IMR-90 (cell line): ENCODE results near the gene THBS1. TPM values are rescaled to one million over a fixed set of nuclear protein-coding genes. Genes with fewer than 3 reads are reported as not detected.

ENCODE experiments used
- ATAC-seq: fragments of 200-7000 bp; cut with Tn5 transposase; 2 replicates; pipeline ENCODE4 v1.9.1; 2020; ENCODE audit warnings: low read depth, mild to moderate bottlenecking, moderate library complexity
- BruUV-seq: library from RNA; stranded (reverse); fragments of 400-500 nt; replicated peaks from 2 replicates; lab custom pipeline; 2021; lab: Mats Ljungman, UMichigan
- CTCF ChIA-PET: fragments of 300-600 bp; formaldehyde crosslinking; extraction: SDS; loops from one replicate; lab custom pipeline; 2021; ENCODE audit warnings: antibody characterized with exemption; lab: Yijun Ruan, JAX
- POLR2A ChIA-PET: fragments of 300-600 bp; sonication (Branson Sonifier 250); formaldehyde crosslinking; loops from one replicate; lab custom pipeline; 2022; ENCODE audit warnings: antibody characterized with exemption; ENCODE audit not compliant: unreplicated experiment; lab: Charles Lee
- DNase-seq: peaks from one replicate; pipeline ENCODE4 v3.0.0; 2013
- H2AFZ ChIP-seq: replicated peaks from 2 replicates; pipeline ENCODE3; 2013; ENCODE audit warnings: low read length, mild to moderate bottlenecking; ENCODE audit not compliant: poor library complexity
- H2AK5ac ChIP-seq: 2 replicates; pipeline ENCODE4 v1.6.1; 2013; ENCODE audit warnings: low read depth, low read length, inconsistent platforms
- H2AK9ac ChIP-seq: replicated peaks from 2 replicates; pipeline ENCODE3; 2013; ENCODE audit warnings: mild to moderate bottlenecking, low read depth, low read length, moderate library complexity; ENCODE audit not compliant: poor library complexity
- H2BK120ac ChIP-seq: 2 replicates; pipeline ENCODE4 v1.6.1; 2013; ENCODE audit warnings: low read depth, low read length, inconsistent platforms
- H2BK15ac ChIP-seq: 3 replicates; pipeline ENCODE4 v1.6.1; 2013; ENCODE audit warnings: low read depth, low read length, inconsistent platforms
- H2BK20ac ChIP-seq: 2 replicates; pipeline ENCODE4 v1.6.1; 2013; ENCODE audit warnings: low read depth, mild to moderate bottlenecking, inconsistent platforms, low read length, moderate library complexity
- H2BK5ac ChIP-seq: 2 replicates; pipeline ENCODE4 v1.6.1; 2013; ENCODE audit warnings: mild to moderate bottlenecking, low read depth, low read length, inconsistent platforms; ENCODE audit not compliant: poor library complexity, severe bottlenecking
- H3K14ac ChIP-seq: replicated peaks from 2 replicates; pipeline ENCODE4 v1.6.1; 2013; ENCODE audit warnings: low read depth, low read length, inconsistent platforms
- H3K18ac ChIP-seq: 2 replicates; pipeline ENCODE4 v1.6.1; 2013; ENCODE audit warnings: low read depth, low read length, control low read depth
- H3K23ac ChIP-seq: 2 replicates; pipeline ENCODE4 v1.6.1; 2013; ENCODE audit warnings: low read depth, low read length, inconsistent platforms
- H3K27ac ChIP-seq: 2 replicates; pipeline ENCODE4 v1.5.1; 2013; ENCODE audit warnings: mild to moderate bottlenecking, control low read depth, low read length; ENCODE audit not compliant: insufficient read depth
- H3K27me3 ChIP-seq: 2 replicates; pipeline ENCODE4 v1.6.1; 2013; ENCODE audit warnings: low read length; ENCODE audit not compliant: control insufficient read depth, insufficient read depth
- H3K36me3 ChIP-seq: 2 replicates; pipeline ENCODE4 v1.6.1; 2013; ENCODE audit warnings: low read length, mixed read lengths; ENCODE audit not compliant: control insufficient read depth, insufficient read depth
- H3K4ac ChIP-seq: 2 replicates; pipeline ENCODE4 v1.6.1; 2013; ENCODE audit warnings: low read depth, low read length, inconsistent platforms
- H3K4me1 ChIP-seq: 2 replicates; pipeline ENCODE4 v1.6.1; 2013; ENCODE audit warnings: low read length, mixed read lengths; ENCODE audit not compliant: control insufficient read depth, insufficient read depth
- H3K4me2 ChIP-seq: 2 replicates; pipeline ENCODE4 v1.6.1; 2013; ENCODE audit warnings: low read depth, mild to moderate bottlenecking, control low read depth, low read length, moderate library complexity
- H3K4me3 ChIP-seq: 2 replicates; pipeline ENCODE4 v1.5.1; 2013; ENCODE audit warnings: low read depth, mild to moderate bottlenecking, control low read depth, low read length, moderate library complexity; ENCODE audit not compliant: insufficient read depth
- H3K56ac ChIP-seq: 2 replicates; pipeline ENCODE4 v1.6.1; 2013; ENCODE audit warnings: low read length, inconsistent platforms; ENCODE audit not compliant: insufficient read depth; ENCODE audit errors: extremely low read depth
- H3K79me1 ChIP-seq, 2 experiments: 2 replicates each; pipeline ENCODE4 v1.6.1; 2013; ENCODE audit warnings: low read length in 2 of 2, inconsistent platforms in 1 of 2, low read depth in 1 of 2
- H3K9ac ChIP-seq: 2 replicates; pipeline ENCODE4 v1.6.1; 2013; ENCODE audit warnings: low read depth, low read length, control low read depth
- H3K9me1 ChIP-seq: 2 replicates; pipeline ENCODE4 v1.6.1; 2013; ENCODE audit warnings: low read length, inconsistent platforms; ENCODE audit not compliant: insufficient read depth
- H3K9me3 ChIP-seq: 2 replicates; pipeline ENCODE4 v1.6.1; 2013; ENCODE audit warnings: low read length; ENCODE audit not compliant: control insufficient read depth, insufficient read depth
- H4K20me1 ChIP-seq: 2 replicates; pipeline ENCODE4 v1.6.1; 2013; ENCODE audit warnings: low read length, inconsistent platforms; ENCODE audit not compliant: insufficient read depth
- H4K5ac ChIP-seq: 2 replicates; pipeline ENCODE4 v1.6.1; 2013; ENCODE audit warnings: mild to moderate bottlenecking, low read depth, low read length, control low read depth
- H4K8ac ChIP-seq, 2 experiments: 2 replicates each; pipeline ENCODE4 v1.6.1; 2013; ENCODE audit warnings: low read depth in 2 of 2, low read length in 2 of 2, control low read depth in 1 of 2, inconsistent platforms in 1 of 2
- H4K91ac ChIP-seq: 2 replicates; pipeline ENCODE4 v1.6.1; 2013; ENCODE audit warnings: low read depth, low read length, inconsistent platforms; ENCODE audit not compliant: insufficient read depth
- CEBPB ChIP-seq: IDR thresholded peaks from 2 replicates; pipeline ENCODE4 v1.6.1; 2012; ENCODE audit warnings: low read depth, low read length, improper control_type of control experiment
- CHD1 ChIP-seq: IDR thresholded peaks from 2 replicates; pipeline ENCODE4 v1.6.1; 2012; ENCODE audit warnings: low read depth, low read length, improper control_type of control experiment
- MAFK ChIP-seq: IDR thresholded peaks from 2 replicates; pipeline ENCODE4 v1.6.1; 2012; ENCODE audit warnings: low read depth, low read length, improper control_type of control experiment
- POLR2A ChIP-seq: IDR thresholded peaks from 2 replicates; pipeline ENCODE4 v1.6.1; 2012; ENCODE audit warnings: mild to moderate bottlenecking, low read depth, low read length
- RFX5 ChIP-seq: IDR thresholded peaks from 2 replicates; pipeline ENCODE4 v1.8.0; 2012; ENCODE audit warnings: low read depth, mild to moderate bottlenecking, low read length, moderate library complexity
- SMC3 ChIP-seq: fragments of 150-350 bp; IDR thresholded peaks from 2 replicates; pipeline ENCODE4 v1.6.1; 2016; ENCODE audit warnings: low read depth, mild to moderate bottlenecking, antibody characterized with exemption, low read length, moderate library complexity
- WGBS, 2 experiments: methylation state at CpG; one replicate each; pipeline versions ENCODE4 v1.1.5 to v1.1.7; 2013; ENCODE audit warnings: missing lambda C conversion rate in 2 of 2; ENCODE audit not compliant: insufficient read length in 1 of 2; ENCODE audit errors: extremely low coverage in 2 of 2; 5-methylcytosine and 5-hydroxymethylcytosine counted together
- dilution Hi-C: fragments of 300-500 bp; cut with HindIII; formaldehyde crosslinking; loops from one replicate; pipeline ENCODE4 v1.14.3; 2018; ENCODE audit warnings: low sequenced_read_pairs; ENCODE audit not compliant: unreplicated experiment
- in situ Hi-C: fragments of 300-500 bp; cut with MboI; formaldehyde crosslinking; loops from 3 replicates; pipeline ENCODE4 v1.14.3; 2019; ENCODE audit warnings: low sequenced_read_pairs, inconsistent platforms, mixed read lengths
- intact Hi-C: fragments of 100-400 bp; cut with micrococcal nuclease; formaldehyde crosslinking; loops from 2 replicates; pipeline ENCODE4 v1.10.0; 2022
- polyA plus RNA-seq, 3 experiments: library from polyadenylated mRNA; depleted of rRNA; stranded (reverse); fragments of >200 nt; gene quantifications; 2 replicates each; pipeline ENCODE4 v1.2.3, GENCODE V29; 2012; ENCODE audit warnings: low replicate concordance in 1 of 3
- total RNA-seq: library from RNA; depleted of rRNA; stranded (reverse); fragments of >200 nt; gene quantifications from 2 replicates; pipeline ENCODE4 v1.2.3, GENCODE V29; 2012
- TF ChIP-seq, protein P1 (sequence below): fragments of 150-350 bp; IDR thresholded peaks from 2 replicates; pipeline ENCODE4 v1.6.1; 2016; ENCODE audit warnings: low read depth, mild to moderate bottlenecking, low read length, moderate library complexity, borderline replicate concordance

THBS1 gene
- total and polyA plus RNA-seq, 2 of the 4 experiments (the other 2 are of a cell fraction) = 1,562 to 4,071 TPM

- WGBS, 2 experiments = no CpG with 5 or more reads among the region's 3 CpGs
- in situ Hi-C loops (no loop called here), intact Hi-C loops (no loop called here), dilution Hi-C loops (no loop called here)
- Histone ChIP-seq H2BK120ac (no peak overlapping the region; the same call in 1 of the 2 replicates), H2BK5ac (no peak overlapping the region), H3K23ac (0 out of 2 replicates have a peak overlapping the region, but pooled peaks have one; percentile 2), H3K36me3 (no peaks in the 10 kb centered on the region), H3K4ac (no peak overlapping the region; the same call in 1 of the 2 replicates), H2AFZ (no peak overlapping the region), H3K9me3 (no peaks in the 10 kb centered on the region; the same call in 1 of the 2 replicates), H3K4me2 (no peak overlapping the region), H3K4me1 (peaks cover 11% of the 10 kb centered on the region), H4K8ac (no peak overlapping the region), H3K9ac (no peak overlapping the region), H3K79me1 (no peaks in the 10 kb centered on the region), H4K20me1 (no peaks in the 10 kb centered on the region), H3K56ac (no peak overlapping the region), H3K18ac (no peak overlapping the region), H3K27ac (no peak overlapping the region), H2AK9ac (no peak overlapping the region), H4K91ac (no peak overlapping the region), H4K5ac (no peak overlapping the region), H2BK15ac (no peak overlapping the region), H2BK20ac (no peak overlapping the region), H2AK5ac (no peak overlapping the region), H3K27me3 (no peaks in the 10 kb centered on the region), H3K9me1 (peaks cover 16% of the 10 kb centered on the region), H3K4me3 (no peak overlapping the region), H3K14ac (no peak overlapping the region)
- ChIA-PET POLR2A (no interaction called here), CTCF (interaction anchor here (0.9 kb wide), 1 partner anchor 768 kb away, joined by 3 read pairs; no protein-coding TSS in a partner anchor)
- no peak for TF ChIP-seq SMC3
- no peak for TF ChIP-seq CEBPB
- no peak for TF ChIP-seq POLR2A
- TF ChIP-seq RFX5 = no peak
- TF ChIP-seq MAFK = no peak
- TF ChIP-seq, protein P1, sequence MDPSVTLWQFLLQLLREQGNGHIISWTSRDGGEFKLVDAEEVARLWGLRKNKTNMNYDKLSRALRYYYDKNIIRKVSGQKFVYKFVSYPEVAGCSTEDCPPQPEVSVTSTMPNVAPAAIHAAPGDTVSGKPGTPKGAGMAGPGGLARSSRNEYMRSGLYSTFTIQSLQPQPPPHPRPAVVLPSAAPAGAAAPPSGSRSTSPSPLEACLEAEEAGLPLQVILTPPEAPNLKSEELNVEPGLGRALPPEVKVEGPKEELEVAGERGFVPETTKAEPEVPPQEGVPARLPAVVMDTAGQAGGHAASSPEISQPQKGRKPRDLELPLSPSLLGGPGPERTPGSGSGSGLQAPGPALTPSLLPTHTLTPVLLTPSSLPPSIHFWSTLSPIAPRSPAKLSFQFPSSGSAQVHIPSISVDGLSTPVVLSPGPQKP = no peak
- TF ChIP-seq CHD1 = no peak
- ATAC-seq (no peak), DNase-seq (peak; percentile 45)
- BruUV-seq = no TSS peak
These were observed 50.5 kb downstream of the THBS1 start for GRCh38 chr15:39631357-39631756.
